H54 (cell line): ENCODE results near the gene PSKH1.

Experiments
- DNase-seq: peaks from one replicate; pipeline ENCODE4 v3.0.0; 2011; ENCODE audit warnings: low spot score, mixed read lengths; ENCODE audit not compliant: insufficient read length
- FAIRE-seq: peaks from 3 replicates; lab custom pipeline; 2011; peaks lifted over from hg19 to GRCh38; lab: Jason Lieb, UNC
- POLR2A ChIP-seq: IDR thresholded peaks from 2 replicates; pipeline ENCODE4 v1.6.1; 2011; ENCODE audit warnings: low read depth, mild to moderate bottlenecking, low read length

PSKH1 gene

GRCh38 chr16:67873435-67874370, 19.4 kb upstream of the PSKH1 start:
- no peak for DNase-seq
- no peak for TF ChIP-seq POLR2A
- FAIRE-seq, result no peak

- FAIRE-seq (no peak), DNase-seq (no peak)
Measured at GRCh38 chr16:67874372-67874771, 18.7 kb upstream of the PSKH1 start.

GRCh38 chr16:67877064-67877463, 16.0 kb upstream of the PSKH1 start:
- TF ChIP-seq POLR2A, result no peak
- no peak for DNase-seq
- no peak for FAIRE-seq

More at GRCh38 chr16:67874372-67874771, 18.7 kb upstream of the PSKH1 start:
- no peak for TF ChIP-seq POLR2A

GRCh38 chr16:67878232-67878631, 14.8 kb upstream of the PSKH1 start:
- FAIRE-seq, result no peak
- TF ChIP-seq POLR2A, result no peak

GRCh38 chr16:67878846-67879245, 14.2 kb upstream of the PSKH1 start:
- no peak for FAIRE-seq
- TF ChIP-seq POLR2A, result no peak

More at GRCh38 chr16:67878232-67878631, 14.8 kb upstream of the PSKH1 start:
- DNase-seq, result no peak

GRCh38 chr16:67879462-67879861, 13.6 kb upstream of the PSKH1 start:
- DNase-seq (no peak), FAIRE-seq (no peak)
- no peak for TF ChIP-seq POLR2A

More at GRCh38 chr16:67878846-67879245, 14.2 kb upstream of the PSKH1 start:
- DNase-seq, result no peak

GRCh38 chr16:67879936-67880335, 13.1 kb upstream of the PSKH1 start:
- DNase-seq (no peak), FAIRE-seq (no peak)
- TF ChIP-seq POLR2A, result no peak

GRCh38 chr16:67880584-67880983, 12.5 kb upstream of the PSKH1 start:
- TF ChIP-seq POLR2A, result no peak
- DNase-seq (no peak), FAIRE-seq (no peak)

GRCh38 chr16:67881621-67882161, 11.4 kb upstream of the PSKH1 start:
- FAIRE-seq (no peak), DNase-seq (no peak)
- TF ChIP-seq POLR2A, result no peak

- TF ChIP-seq POLR2A, result no peak
- no peak for FAIRE-seq
- no peak for DNase-seq
Measured at GRCh38 chr16:67882374-67883145, 10.5 kb upstream of the PSKH1 start.

GRCh38 chr16:67883146-67883871, 9.7 kb upstream of the PSKH1 start:
- DNase-seq, result no peak
- no peak for TF ChIP-seq POLR2A
- FAIRE-seq, result no peak

- no peak for TF ChIP-seq POLR2A
- FAIRE-seq, result no peak
Measured at GRCh38 chr16:67883872-67884261, 9.2 kb upstream of the PSKH1 start.

GRCh38 chr16:67884684-67885083, 8.4 kb upstream of the PSKH1 start, which contains the start of gene NRN1L:
Gene NRN1L, plus strand, starts transcription at chr16:67884885. Its CDS starts 19 bp downstream, at chr16:67884904.
- DNase-seq (peak; percentile 59), FAIRE-seq (no peak)
- no peak for TF ChIP-seq POLR2A

More at GRCh38 chr16:67883872-67884261, 9.2 kb upstream of the PSKH1 start:
- DNase-seq, result peak; percentile 49
